HL-60 (cell line): Measurements from ENCODE around the gene ZNF582.
A peak's percentile ranks its signal among the peaks of the same experiment; 100 is the strongest.

Experiments used
- DNase-seq, 2 experiments: peaks; one replicate each; pipeline ENCODE4 v3.0.0-alpha.2; 2010 to 2020; ENCODE audit warnings: low read depth in 1 of 2, low spot score in 1 of 2
- H3K27ac ChIP-seq: fragments of 250-450 bp; sonication (Bioruptor Pico); replicated peaks from 2 replicates; pipeline ENCODE4 v1.5.1; 2020; ENCODE audit warnings: mild to moderate bottlenecking, moderate library complexity
- H3K27me3 ChIP-seq: fragments of 250-450 bp; sonication (Bioruptor Pico); 2 replicates; pipeline ENCODE4 v1.5.1; 2021; ENCODE audit warnings: mild to moderate bottlenecking, moderate library complexity; ENCODE audit not compliant: insufficient read depth, poor library complexity, severe bottlenecking
- H3K4me3 ChIP-seq: replicated peaks from 2 replicates; pipeline ENCODE4 v1.5.1; 2011; ENCODE audit warnings: mild to moderate bottlenecking, control low read depth, low read length; ENCODE audit not compliant: insufficient read depth
- CTCF ChIP-seq: IDR thresholded peaks from one replicate; pipeline ENCODE4 v1.5.1; 2011; ENCODE audit warnings: low read length, control low read depth, inconsistent platforms; ENCODE audit not compliant: insufficient read depth
- GABPA ChIP-seq: IDR thresholded peaks from 2 replicates; pipeline ENCODE4 v1.6.1; 2012; ENCODE audit warnings: low read depth
- POLR2AphosphoS5 ChIP-seq: IDR thresholded peaks from 2 replicates; pipeline ENCODE4 v1.6.1; 2012; ENCODE audit warnings: low read depth
- REST ChIP-seq: IDR thresholded peaks from 2 replicates; pipeline ENCODE4 v1.6.1; 2012; ENCODE audit warnings: low read depth; ENCODE audit not compliant: insufficient replicate concordance
- SPI1 ChIP-seq: IDR thresholded peaks from 2 replicates; pipeline ENCODE4 v1.6.1; 2012; ENCODE audit warnings: low read depth, mild to moderate bottlenecking, borderline replicate concordance
- long read RNA-seq: library from polyadenylated mRNA; unstranded; transcript quantifications from one replicate; pipeline ENCODE4 v2.0.0, GENCODE V29; 2020

The ZNF582 gene
- long read RNA-seq, partial matches to known transcripts: 0 of 9 reads
- long read RNA-seq, other reads (novel, unspliced or antisense): 4 of 9 reads

GRCh38 chr19:56393119-56394012 is at the start of gene ZNF582:
Gene ZNF582 (minus strand): TSS chr19:56393534. CDS start chr19:56391752, 1,782 bp downstream.
- TF ChIP-seq REST (no peak), CTCF (peak; percentile 36), SPI1 (no peak), POLR2AphosphoS5 (peak; percentile 76), GABPA (no peak)
- H3K27ac ChIP-seq: peak within 1 kb of the TSS; percentile 91
- H3K4me3 ChIP-seq: peak within 1 kb of the TSS; percentile 61
- no peaks in the 10 kb centered on the region for H3K27me3 ChIP-seq
- DNase-seq: peak; percentile 97

GRCh38 chr19:56441206-56441792 is 48.0 kb upstream of the ZNF582 start:
- no peak for DNase-seq
- Histone ChIP-seq H3K27me3 (no peaks in the 10 kb centered on the region), H3K4me3 (no peak overlapping the region), H3K27ac (no peak overlapping the region)
- TF ChIP-seq POLR2AphosphoS5 (no peak), GABPA (no peak), SPI1 (no peak), CTCF (no peak), REST (no peak)

- Histone ChIP-seq H3K4me3 (no peak overlapping the region), H3K27ac (no peak overlapping the region), H3K27me3 (no peaks in the 10 kb centered on the region)
- TF ChIP-seq GABPA (no peak), CTCF (no peak), SPI1 (no peak), POLR2AphosphoS5 (no peak), REST (no peak)
- DNase-seq: no peak
Observed at GRCh38 chr19:56423985-56424353, 30.6 kb upstream of the ZNF582 start.
